Inflammatory macrophage (primary cell): ENCODE results near the gene RBPMS2.

Experiments
- DNase-seq, 2 donors: peaks; one replicate each; pipeline ENCODE4 v3.0.0-alpha.2; 2020 to 2022

RBPMS2 gene

DNA sequence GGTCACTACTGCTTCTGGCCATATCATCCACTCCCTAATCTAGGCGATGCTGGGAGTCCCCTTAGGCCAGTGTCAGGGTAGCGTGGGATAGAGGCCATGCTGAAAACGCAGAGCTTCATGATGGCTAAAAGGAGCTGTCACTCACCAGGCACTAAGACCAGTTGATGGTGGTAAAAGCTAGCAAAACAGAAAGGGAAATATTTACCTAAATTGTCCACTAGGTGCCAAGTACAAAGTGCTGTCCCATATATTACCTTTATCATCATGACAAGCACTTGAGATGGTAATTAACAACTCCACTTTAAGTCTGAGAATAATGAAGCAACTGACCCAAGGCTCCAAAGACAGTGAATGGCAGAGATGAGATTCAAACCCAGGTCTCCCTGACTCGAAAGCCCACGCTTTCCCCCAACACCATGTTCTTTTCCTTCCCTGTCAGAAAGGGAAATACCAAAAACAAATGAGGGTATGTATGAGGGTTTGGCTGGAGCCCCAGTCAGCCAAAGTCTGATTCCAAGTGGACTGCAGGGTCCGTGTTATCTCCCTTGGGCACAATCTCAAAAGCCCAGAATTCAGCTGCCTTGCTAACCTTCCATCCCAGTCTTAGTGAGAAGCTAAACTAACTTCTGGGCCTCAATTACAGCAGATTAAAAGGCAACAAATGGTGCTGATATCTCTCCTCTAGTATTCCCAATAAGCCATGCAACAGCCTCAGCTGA is 84.7 kb downstream of the RBPMS2 start:
- DNase-seq = no peak

DNA sequence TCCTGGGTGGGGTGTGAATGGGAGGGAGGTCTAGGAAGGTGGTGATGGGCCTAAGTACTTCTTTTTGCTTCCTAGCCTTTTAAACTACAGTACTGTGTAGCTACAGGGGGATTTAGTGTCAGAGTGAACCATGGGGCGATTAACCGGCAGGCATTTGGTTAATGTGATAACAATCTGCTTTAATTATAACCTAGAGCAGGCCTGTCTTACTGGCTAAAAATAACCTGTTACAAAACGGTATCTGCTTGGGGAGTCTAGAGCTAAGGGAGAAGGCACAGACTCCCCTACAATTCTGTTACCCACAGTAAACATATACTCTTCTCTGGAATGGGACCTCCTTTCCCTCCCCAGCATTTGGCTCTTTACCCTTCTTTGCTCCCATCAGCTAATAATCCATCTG is 85.4 kb downstream of the RBPMS2 start:
- DNase-seq = no peak
